ENCODE measurements around the gene SIMC1. TPM values are rescaled to one million over a fixed set of nuclear protein-coding genes. Genes with fewer than 3 reads are reported as not detected.

The SIMC1 gene
- total and polyA plus RNA-seq, 2 donors (not counting 3 experiments of a cell fraction or from before 2014, with no cell fraction given): 9.0 to 16.2 TPM

GRCh38 chr5:176356179-176356566 lies 117.9 kb downstream of the SIMC1 start:
- Histone ChIP-seq H3K27ac (ENCODE audit: insufficient read depth, low read depth, low read length) (no peak overlapping the region), H3K79me2 (ENCODE audit: control insufficient read depth, insufficient read depth, low read length) (peaks cover 65% of the 10 kb centered on the region), H3K27me3 (ENCODE audit: control insufficient read depth in 2 of 2, insufficient read depth in 2 of 2, low read length in 2 of 2) (no peaks in the 10 kb centered on the region), H3K4me1 (ENCODE audit: control insufficient read depth, extremely low read depth, insufficient read depth, low read length) (no peaks in the 10 kb centered on the region), H2AFZ (ENCODE audit: low read depth, low read length) (no peak overlapping the region), H3K4me2 (ENCODE audit: insufficient read depth, low read length) (no peak overlapping the region), H3K4me3 (replicated peaks in 1 of 3; ENCODE audit: insufficient read depth in 1 of 3, low read depth in 1 of 3, low read length in 3 of 3) (no peak overlapping the region), H3K9ac (replicated peaks; ENCODE audit: extremely low read depth, insufficient read depth, low read length) (no peak overlapping the region), H3K9me1 (replicated peaks; ENCODE audit: control insufficient read depth, extremely low read depth, insufficient read depth, low read length) (no peaks in the 10 kb centered on the region), H4K20me1 (replicated peaks; ENCODE audit: control insufficient read depth, extremely low read depth, insufficient read depth, low read length) (no peaks in the 10 kb centered on the region), H3K36me3 (ENCODE audit: control insufficient read depth in 2 of 2, extremely low read depth in 1 of 2, insufficient read depth in 2 of 2, low read length in 2 of 2) (peaks cover 10 to 14% of the 10 kb centered on the region in 2 experiments), H3K9me3 (replicated peaks; ENCODE audit: control insufficient read depth, insufficient read depth, low read length) (no peaks in the 10 kb centered on the region)
- ChIA-PET CTCF (no interaction called here), POLR2A (no interaction called here)
- TF ChIP-seq POLR2A (IDR thresholded peaks at IDR 0.05; ENCODE audit: low read depth, low read length) (no peak), MYC (IDR thresholded peaks at IDR 0.05; ENCODE audit: low read depth, low read length) (no peak), MAX (IDR thresholded peaks at IDR 0.05; ENCODE audit: insufficient read depth, insufficient read length) (no peak)
- dilution Hi-C loops (cut with MboI; ENCODE audit: extremely low pct_ligation_motif_present, low sequenced_read_pairs): no loop called here
- BruUV-seq (replicated peaks): no TSS peak
- intact Hi-C loops (cut with micrococcal nuclease): no loop called here
- DNase-seq (ENCODE audit: low read depth, low spot score) (no peak), FAIRE-seq (no peak)

GRCh38 chr5:176359658-176360057 lies 121.4 kb downstream of the SIMC1 start:
- no peak overlapping the region for H3K9ac ChIP-seq (replicated peaks; ENCODE audit: extremely low read depth, insufficient read depth, low read length)
- intact Hi-C loops (cut with micrococcal nuclease): loop anchor here (2.0 to 10.0 kb wide), 2 partner anchors 125 to 177 kb away; partner anchors contain the start of genes RNF44 and SIMC1
- dilution Hi-C loops (cut with MboI; ENCODE audit: extremely low pct_ligation_motif_present, low sequenced_read_pairs): no loop called here
- TF ChIP-seq EZH2 (IDR thresholded peaks at IDR 0.05; ENCODE audit: borderline replicate concordance, low read depth, low read length, severe bottlenecking): no peak
- TF ChIP-seq JUN (IDR thresholded peaks at IDR 0.05; ENCODE audit: borderline replicate concordance, insufficient read depth, insufficient read length, low read depth): no peak
- H4K20me1 ChIP-seq (replicated peaks; ENCODE audit: control insufficient read depth, extremely low read depth, insufficient read depth, low read length): no peaks in the 10 kb centered on the region
- DNase-seq (ENCODE audit: low read depth, low spot score) (no peak), FAIRE-seq (no peak)
- no peaks in the 10 kb centered on the region for H3K9me1 ChIP-seq (replicated peaks; ENCODE audit: control insufficient read depth, extremely low read depth, insufficient read depth, low read length)
- no peaks in the 10 kb centered on the region for H3K27me3 ChIP-seq (ENCODE audit: control insufficient read depth in 2 of 2, insufficient read depth in 2 of 2, low read length in 2 of 2)
- CTCF ChIA-PET: interaction anchor here (1.1 kb wide), 1 partner anchor 9 kb away, joined by 3 read pairs; no protein-coding TSS in a partner anchor
- H3K36me3 ChIP-seq (ENCODE audit: control insufficient read depth in 2 of 2, extremely low read depth in 1 of 2, insufficient read depth in 2 of 2, low read length in 2 of 2): peaks cover 0 to 3% of the 10 kb centered on the region in 2 experiments
- no peaks in the 10 kb centered on the region for H3K9me3 ChIP-seq (replicated peaks; ENCODE audit: control insufficient read depth, insufficient read depth, low read length)
- H3K4me2 ChIP-seq (ENCODE audit: insufficient read depth, low read length): no peak overlapping the region
- H2AFZ ChIP-seq (ENCODE audit: low read depth, low read length): no peak overlapping the region
- BruUV-seq (replicated peaks): TSS peak; percentile 4
- peaks cover 4% of the 10 kb centered on the region for H3K4me1 ChIP-seq (ENCODE audit: control insufficient read depth, extremely low read depth, insufficient read depth, low read length)
- POLR2A ChIA-PET: no interaction called here
- peaks cover 53% of the 10 kb centered on the region for H3K79me2 ChIP-seq (ENCODE audit: control insufficient read depth, insufficient read depth, low read length)
- no peak overlapping the region for H3K4me3 ChIP-seq (replicated peaks in 1 of 3; ENCODE audit: insufficient read depth in 1 of 3, low read depth in 1 of 3, low read length in 3 of 3)
- no peak overlapping the region for H3K27ac ChIP-seq (ENCODE audit: insufficient read depth, low read depth, low read length)

All from endothelial cell of umbilical vein (primary cell).